GM23248 (cell line): ENCODE measurements around the gene SS18.

Experiments
- EZH2 ChIP-seq: fragments of 200-600 bp; sonication (generic); IDR thresholded peaks from 2 replicates; pipeline ENCODE4 v1.6.1; 2018; ENCODE audit warnings: antibody characterized with exemption, mild to moderate bottlenecking; ENCODE audit not compliant: insufficient read depth, poor library complexity, severe bottlenecking
- EZH2phosphoT487 ChIP-seq: fragments of 200-600 bp; sonication (generic); IDR thresholded peaks from 2 replicates; pipeline ENCODE4 v1.6.1; 2018; ENCODE audit warnings: antibody characterized with exemption, moderate library complexity, mild to moderate bottlenecking, low read depth; ENCODE audit not compliant: insufficient read depth

DNA sequence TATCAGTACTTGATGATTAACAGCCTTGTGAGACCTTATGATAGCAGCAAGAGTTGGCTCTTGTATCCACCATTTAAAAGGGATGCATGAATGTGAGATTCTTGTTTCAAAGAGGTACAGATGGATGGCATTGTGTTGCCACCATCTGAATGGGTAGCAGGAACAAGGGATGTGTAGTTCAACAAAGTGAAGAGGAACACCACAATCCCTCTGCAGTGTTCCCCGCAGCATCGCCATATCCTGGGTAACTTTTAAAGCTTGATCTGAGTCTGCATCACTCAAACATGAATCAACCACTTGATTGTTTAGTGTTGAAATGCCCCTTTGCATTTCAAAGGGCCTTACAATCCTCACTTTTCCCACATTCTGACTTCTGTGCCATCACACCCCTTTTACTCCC is 106.7 kb downstream of the SS18 start:
- TF ChIP-seq EZH2, result no peak
- TF ChIP-seq EZH2phosphoT487, result no peak
